HEK293 (cell line): ENCODE data around the gene TMEM255B.

ENCODE experiments used
- CTCF ChIA-PET: fragments of 350-600 bp; formaldehyde crosslinking; extraction: SDS; loops from one replicate; lab custom pipeline; 2021; ENCODE audit warnings: antibody characterized with exemption; lab: Yijun Ruan, JAX
- POLR2A ChIA-PET: fragments of 300-600 bp; formaldehyde crosslinking; extraction: SDS; loops from one replicate; lab custom pipeline; 2020; ENCODE audit warnings: antibody characterized with exemption, inconsistent platforms; lab: Yijun Ruan, JAX
- H3K27ac ChIP-seq: fragments of 200-500 bp; sonication (Bioruptor generic); 2 replicates; pipeline ENCODE4 v1.5.1; 2014; ENCODE audit warnings: low read depth, low read length, control low read depth, inconsistent platforms; ENCODE audit errors: extremely low read depth
- H3K36me3 ChIP-seq, 2 experiments: fragments of 200-500 bp in 1 of 2; sonication (Bioruptor generic) in 1 of 2; 1 replicate in 1 of 2; 2 replicates in 1 of 2; pipeline ENCODE4 v1.5.1; 2014 to 2017; ENCODE audit warnings: inconsistent platforms in 2 of 2, low read length in 2 of 2; ENCODE audit not compliant: control insufficient read depth in 2 of 2, insufficient read depth in 1 of 2
- H3K4me1 ChIP-seq: fragments of 200-500 bp; sonication (Bioruptor generic); 2 replicates; pipeline ENCODE4 v1.5.1; 2014; ENCODE audit warnings: mild to moderate bottlenecking, low read length, inconsistent platforms; ENCODE audit not compliant: control insufficient read depth, insufficient read depth
- H3K4me3 ChIP-seq: 2 replicates; pipeline ENCODE4 v1.5.1; 2011; ENCODE audit warnings: low read depth, mild to moderate bottlenecking, control low read depth, low read length, moderate library complexity
- H3K9me3 ChIP-seq: fragments of 200-500 bp; sonication (Bioruptor generic); 2 replicates; pipeline ENCODE4 v1.5.1; 2014; ENCODE audit warnings: low read depth, low read length, inconsistent platforms; ENCODE audit not compliant: control insufficient read depth, insufficient read depth
- BCL11A ChIP-seq: fragments of 450-650 bp; formaldehyde crosslinking; IDR thresholded peaks from 2 replicates; pipeline ENCODE4 v1.5.1; 2016; ENCODE audit warnings: low read depth, missing biosample characterization, missing genetic modification characterization
- GLIS1 ChIP-seq: fragments of 450-650 bp; formaldehyde crosslinking; IDR thresholded peaks from 2 replicates; pipeline ENCODE4 v1.5.1; 2016; ENCODE audit warnings: missing biosample characterization, missing genetic modification characterization
- GLIS2 ChIP-seq: fragments of 450-650 bp; formaldehyde crosslinking; IDR thresholded peaks from 2 replicates; pipeline ENCODE4 v1.5.1; 2016; ENCODE audit warnings: missing biosample characterization, missing genetic modification characterization
- KLF16 ChIP-seq: fragments of 450-650 bp; formaldehyde crosslinking; IDR thresholded peaks from 2 replicates; pipeline ENCODE4 v1.5.1; 2017; ENCODE audit warnings: missing biosample characterization, missing genetic modification characterization
- SALL2 ChIP-seq: fragments of 450-650 bp; formaldehyde crosslinking; IDR thresholded peaks from 2 replicates; pipeline ENCODE4 v1.5.0; 2017; ENCODE audit warnings: missing biosample characterization, mild to moderate bottlenecking, missing genetic modification characterization, borderline replicate concordance
- SP7 ChIP-seq: fragments of 450-650 bp; formaldehyde crosslinking; IDR thresholded peaks from 2 replicates; pipeline ENCODE4 v1.5.1; 2016; ENCODE audit warnings: missing biosample characterization, missing genetic modification characterization
- ZBTB20 ChIP-seq: fragments of 450-650 bp; formaldehyde crosslinking; IDR thresholded peaks from 2 replicates; pipeline ENCODE4 v1.5.1; 2016; ENCODE audit warnings: missing biosample characterization, missing genetic modification characterization
- ZEB2 ChIP-seq: fragments of 450-650 bp; formaldehyde crosslinking; IDR thresholded peaks from 2 replicates; pipeline ENCODE4 v1.5.1; 2016; ENCODE audit warnings: missing biosample characterization, missing genetic modification characterization
- ZIC2 ChIP-seq: fragments of 450-650 bp; formaldehyde crosslinking; IDR thresholded peaks from 2 replicates; pipeline ENCODE4 v1.5.1; 2016; ENCODE audit warnings: missing biosample characterization, missing genetic modification characterization
- ZNF10 ChIP-seq: fragments of 450-650 bp; formaldehyde crosslinking; IDR thresholded peaks from 2 replicates; pipeline ENCODE4 v1.5.1; 2017; ENCODE audit warnings: missing biosample characterization, missing genetic modification characterization
- ZNF138 ChIP-seq: fragments of 450-650 bp; formaldehyde crosslinking; IDR thresholded peaks from 2 replicates; pipeline ENCODE4 v1.5.1; 2016; ENCODE audit warnings: missing biosample characterization, missing genetic modification characterization, borderline replicate concordance
- ZNF169 ChIP-seq: fragments of 450-650 bp; formaldehyde crosslinking; IDR thresholded peaks from 2 replicates; pipeline ENCODE4 v1.5.1; 2016; ENCODE audit warnings: missing biosample characterization, missing genetic modification characterization
- ZNF174 ChIP-seq: fragments of 450-650 bp; formaldehyde crosslinking; IDR thresholded peaks from 2 replicates; pipeline ENCODE4 v1.5.0; 2017; ENCODE audit warnings: missing biosample characterization, mild to moderate bottlenecking, missing genetic modification characterization
- ZNF324 ChIP-seq: fragments of 450-650 bp; formaldehyde crosslinking; IDR thresholded peaks from 2 replicates; pipeline ENCODE4 v1.5.1; 2016; ENCODE audit warnings: missing biosample characterization, missing genetic modification characterization
- ZNF366 ChIP-seq: fragments of 450-650 bp; formaldehyde crosslinking; conservative IDR thresholded peaks from 2 replicates; pipeline ENCODE4 v1.5.1; 2016; ENCODE audit warnings: missing biosample characterization, missing genetic modification characterization
- ZNF544 ChIP-seq: fragments of 450-650 bp; formaldehyde crosslinking; IDR thresholded peaks from 2 replicates; pipeline ENCODE4 v1.5.0; 2017; ENCODE audit warnings: missing biosample characterization, missing genetic modification characterization
- ZNF558 ChIP-seq: fragments of 450-650 bp; formaldehyde crosslinking; IDR thresholded peaks from 2 replicates; pipeline ENCODE4 v1.5.1; 2016; ENCODE audit warnings: missing biosample characterization, missing genetic modification characterization
- ZNF664 ChIP-seq: fragments of 450-650 bp; formaldehyde crosslinking; IDR thresholded peaks from 2 replicates; pipeline ENCODE4 v1.5.1; 2016; ENCODE audit warnings: missing biosample characterization, missing genetic modification characterization
- ZXDB ChIP-seq: fragments of 450-650 bp; formaldehyde crosslinking; IDR thresholded peaks from 2 replicates; pipeline ENCODE4 v1.5.1; 2016; ENCODE audit warnings: missing biosample characterization, missing genetic modification characterization
- TF ChIP-seq, protein P1 (sequence below): fragments of 450-650 bp; formaldehyde crosslinking; IDR thresholded peaks from 2 replicates; pipeline ENCODE4 v1.5.1; 2016; ENCODE audit warnings: missing biosample characterization, missing genetic modification characterization
- TF ChIP-seq, protein P2 (sequence below): fragments of 450-650 bp; formaldehyde crosslinking; IDR thresholded peaks from 2 replicates; pipeline ENCODE4 v1.5.1; 2017; ENCODE audit warnings: missing biosample characterization, missing genetic modification characterization
- TF ChIP-seq, protein P3 (sequence below): sonication (generic); formaldehyde crosslinking; IDR thresholded peaks from 2 replicates; pipeline ENCODE4 v1.8.1; 2022; ENCODE audit warnings: mild to moderate bottlenecking, moderate library complexity, missing genetic modification reagents
- TF ChIP-seq, protein P4 (sequence below): fragments of 450-650 bp; formaldehyde crosslinking; IDR thresholded peaks from 2 replicates; pipeline ENCODE4 v1.5.1; 2017; ENCODE audit warnings: missing biosample characterization, missing genetic modification characterization
- TF ChIP-seq, protein P5 (sequence below): fragments of 450-650 bp; formaldehyde crosslinking; IDR thresholded peaks from 2 replicates; pipeline ENCODE4 v1.5.1; 2016; ENCODE audit warnings: missing biosample characterization, missing genetic modification characterization
- TF ChIP-seq, protein P6 (sequence below): fragments of 450-650 bp; formaldehyde crosslinking; IDR thresholded peaks from 2 replicates; pipeline ENCODE4 v1.5.1; 2016; ENCODE audit warnings: missing biosample characterization, missing genetic modification characterization
- TF ChIP-seq, protein P7 (sequence below): fragments of 450-650 bp; formaldehyde crosslinking; IDR thresholded peaks from 2 replicates; pipeline ENCODE4 v1.5.1; 2017; ENCODE audit warnings: missing biosample characterization, mild to moderate bottlenecking, missing genetic modification characterization, moderate library complexity

TMEM255B gene

DNA sequence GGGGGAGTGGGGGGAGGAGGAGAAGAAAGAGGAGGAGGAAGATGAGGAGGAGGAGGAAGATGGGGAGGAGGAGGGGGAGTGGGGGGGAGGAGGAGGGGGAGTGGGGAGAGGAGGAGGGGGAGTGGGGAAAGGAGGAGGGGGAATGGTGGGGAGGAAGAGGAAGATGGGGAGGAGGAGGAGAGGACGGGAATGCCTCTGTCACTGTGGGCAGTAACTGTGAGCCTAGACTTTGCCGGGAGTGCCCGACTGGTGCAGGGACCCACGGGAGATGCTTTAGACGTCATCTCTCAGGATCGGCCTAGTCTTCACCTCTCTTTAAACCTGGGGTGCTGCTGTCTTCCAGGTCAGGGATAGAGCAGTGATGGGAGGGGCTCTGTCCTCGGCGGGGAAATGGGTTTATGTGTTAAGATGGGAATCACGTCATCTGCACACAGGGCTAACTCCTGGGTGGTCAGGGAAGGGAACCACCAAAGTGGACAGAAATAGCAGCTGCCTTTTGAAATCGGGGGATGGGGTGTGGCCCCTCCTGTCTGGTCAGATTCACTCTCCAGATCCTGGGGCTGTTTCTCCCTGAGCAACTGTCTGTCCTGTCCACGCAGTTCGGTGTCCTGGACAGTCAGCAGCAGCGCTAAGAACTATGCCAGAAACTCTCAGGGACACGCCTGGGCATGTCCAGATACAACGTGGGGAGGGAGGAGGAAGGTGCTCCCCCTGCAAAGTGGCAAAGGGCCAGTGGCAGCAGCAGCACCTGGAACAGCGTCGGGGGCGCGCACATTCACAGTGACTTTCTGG lies 77.9 kb downstream of the TMEM255B start (continued):
- TF ChIP-seq, protein P1, sequence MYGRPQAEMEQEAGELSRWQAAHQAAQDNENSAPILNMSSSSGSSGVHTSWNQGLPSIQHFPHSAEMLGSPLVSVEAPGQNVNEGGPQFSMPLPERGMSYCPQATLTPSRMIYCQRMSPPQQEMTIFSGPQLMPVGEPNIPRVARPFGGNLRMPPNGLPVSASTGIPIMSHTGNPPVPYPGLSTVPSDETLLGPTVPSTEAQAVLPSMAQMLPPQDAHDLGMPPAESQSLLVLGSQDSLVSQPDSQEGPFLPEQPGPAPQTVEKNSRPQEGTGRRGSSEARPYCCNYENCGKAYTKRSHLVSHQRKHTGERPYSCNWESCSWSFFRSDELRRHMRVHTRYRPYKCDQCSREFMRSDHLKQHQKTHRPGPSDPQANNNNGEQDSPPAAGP (tag by site-specific recombination): 0 out of 2 replicates have a peak, but pooled peaks have one; percentile 22
- no peak for TF ChIP-seq SALL2
- TF ChIP-seq ZNF10 (tag by site-specific recombination): no peak
- TF ChIP-seq, protein P2, sequence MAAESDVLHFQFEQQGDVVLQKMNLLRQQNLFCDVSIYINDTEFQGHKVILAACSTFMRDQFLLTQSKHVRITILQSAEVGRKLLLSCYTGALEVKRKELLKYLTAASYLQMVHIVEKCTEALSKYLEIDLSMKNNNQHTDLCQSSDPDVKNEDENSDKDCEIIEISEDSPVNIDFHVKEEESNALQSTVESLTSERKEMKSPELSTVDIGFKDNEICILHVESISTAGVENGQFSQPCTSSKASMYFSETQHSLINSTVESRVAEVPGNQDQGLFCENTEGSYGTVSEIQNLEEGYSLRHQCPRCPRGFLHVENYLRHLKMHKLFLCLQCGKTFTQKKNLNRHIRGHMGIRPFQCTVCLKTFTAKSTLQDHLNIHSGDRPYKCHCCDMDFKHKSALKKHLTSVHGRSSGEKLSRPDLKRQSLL (tag by site-specific recombination): no peak
- no peak for TF ChIP-seq ZNF138 (tag by site-specific recombination)
- no peak for TF ChIP-seq ZNF664 (tag by site-specific recombination)
- TF ChIP-seq, protein P3, sequence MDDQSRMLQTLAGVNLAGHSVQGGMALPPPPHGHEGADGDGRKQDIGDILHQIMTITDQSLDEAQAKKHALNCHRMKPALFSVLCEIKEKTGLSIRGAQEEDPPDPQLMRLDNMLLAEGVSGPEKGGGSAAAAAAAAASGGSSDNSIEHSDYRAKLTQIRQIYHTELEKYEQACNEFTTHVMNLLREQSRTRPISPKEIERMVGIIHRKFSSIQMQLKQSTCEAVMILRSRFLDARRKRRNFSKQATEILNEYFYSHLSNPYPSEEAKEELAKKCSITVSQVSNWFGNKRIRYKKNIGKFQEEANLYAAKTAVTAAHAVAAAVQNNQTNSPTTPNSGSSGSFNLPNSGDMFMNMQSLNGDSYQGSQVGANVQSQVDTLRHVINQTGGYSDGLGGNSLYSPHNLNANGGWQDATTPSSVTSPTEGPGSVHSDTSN: no peak
- TF ChIP-seq, protein P4, sequence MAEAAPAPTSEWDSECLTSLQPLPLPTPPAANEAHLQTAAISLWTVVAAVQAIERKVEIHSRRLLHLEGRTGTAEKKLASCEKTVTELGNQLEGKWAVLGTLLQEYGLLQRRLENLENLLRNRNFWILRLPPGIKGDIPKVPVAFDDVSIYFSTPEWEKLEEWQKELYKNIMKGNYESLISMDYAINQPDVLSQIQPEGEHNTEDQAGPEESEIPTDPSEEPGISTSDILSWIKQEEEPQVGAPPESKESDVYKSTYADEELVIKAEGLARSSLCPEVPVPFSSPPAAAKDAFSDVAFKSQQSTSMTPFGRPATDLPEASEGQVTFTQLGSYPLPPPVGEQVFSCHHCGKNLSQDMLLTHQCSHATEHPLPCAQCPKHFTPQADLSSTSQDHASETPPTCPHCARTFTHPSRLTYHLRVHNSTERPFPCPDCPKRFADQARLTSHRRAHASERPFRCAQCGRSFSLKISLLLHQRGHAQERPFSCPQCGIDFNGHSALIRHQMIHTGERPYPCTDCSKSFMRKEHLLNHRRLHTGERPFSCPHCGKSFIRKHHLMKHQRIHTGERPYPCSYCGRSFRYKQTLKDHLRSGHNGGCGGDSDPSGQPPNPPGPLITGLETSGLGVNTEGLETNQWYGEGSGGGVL (tag by site-specific recombination): peak; percentile 14
- TF ChIP-seq BCL11A: 0 out of 2 replicates have a peak, but pooled peaks have one; percentile 23
- no peak for TF ChIP-seq ZNF169 (tag by site-specific recombination)
- TF ChIP-seq, protein P5, sequence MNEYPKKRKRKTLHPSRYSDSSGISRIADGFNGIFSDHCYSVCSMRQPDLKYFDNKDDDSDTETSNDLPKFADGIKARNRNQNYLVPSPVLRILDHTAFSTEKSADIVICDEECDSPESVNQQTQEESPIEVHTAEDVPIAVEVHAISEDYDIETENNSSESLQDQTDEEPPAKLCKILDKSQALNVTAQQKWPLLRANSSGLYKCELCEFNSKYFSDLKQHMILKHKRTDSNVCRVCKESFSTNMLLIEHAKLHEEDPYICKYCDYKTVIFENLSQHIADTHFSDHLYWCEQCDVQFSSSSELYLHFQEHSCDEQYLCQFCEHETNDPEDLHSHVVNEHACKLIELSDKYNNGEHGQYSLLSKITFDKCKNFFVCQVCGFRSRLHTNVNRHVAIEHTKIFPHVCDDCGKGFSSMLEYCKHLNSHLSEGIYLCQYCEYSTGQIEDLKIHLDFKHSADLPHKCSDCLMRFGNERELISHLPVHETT (tag by site-specific recombination): 0 out of 2 replicates have a peak, but pooled peaks have one; percentile 15
- TF ChIP-seq ZXDB: no peak

DNA sequence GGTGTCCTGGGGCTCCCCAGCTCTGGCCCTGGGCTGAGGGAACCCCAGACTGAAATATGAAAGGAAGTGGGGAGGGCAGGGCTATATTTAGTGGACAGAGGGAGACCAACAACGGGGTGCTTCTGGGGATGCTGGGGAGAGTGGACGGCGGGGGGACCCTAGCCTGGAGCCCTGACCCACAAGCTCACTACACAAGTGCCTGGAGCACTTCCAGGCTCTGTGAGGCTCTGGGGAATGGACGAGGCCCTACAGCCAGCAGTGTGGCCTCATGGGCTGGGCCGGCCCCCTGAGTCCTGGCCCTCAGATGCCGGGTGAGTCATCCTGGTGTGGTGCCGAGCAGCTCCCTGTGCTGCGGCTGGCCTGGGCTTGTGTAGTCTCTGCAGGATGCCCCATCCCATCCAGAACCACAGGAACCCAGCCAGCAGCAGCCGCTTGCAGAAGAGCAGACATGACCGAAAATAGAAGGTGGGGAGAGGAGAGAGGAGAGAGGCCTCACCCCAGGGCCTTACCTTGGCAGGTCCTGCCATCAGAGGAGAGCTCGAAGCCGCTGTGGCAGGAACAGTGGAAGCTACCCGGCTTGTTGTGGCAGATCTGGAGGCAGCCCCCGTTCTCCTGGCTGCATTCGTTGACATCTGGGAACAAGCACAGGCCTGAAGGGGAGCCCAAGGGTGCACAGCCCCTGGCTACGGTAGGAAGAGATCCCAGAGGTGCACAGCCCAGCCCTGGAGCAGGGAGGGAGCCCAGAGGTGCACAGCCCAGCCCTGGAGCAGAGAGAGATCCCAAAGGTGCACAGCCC lies 78.7 kb downstream of the TMEM255B start:
- Histone ChIP-seq H3K4me3 (no peak overlapping the region), H3K4me1 (peaks cover 7% of the 10 kb centered on the region), H3K9me3 (no peaks in the 10 kb centered on the region), H3K36me3 (peaks cover 0 to 12% of the 10 kb centered on the region in 2 experiments; a peak in 1 of 3 replicates), H3K27ac (peak overlapping the region; percentile 96)
- POLR2A ChIA-PET: interaction anchor here (1.0 to 1.2 kb wide), 2 partner anchors 9 to 26 kb away, joined by 3 read pairs; partner anchors contain the start of gene GAS6
- CTCF ChIA-PET: no interaction called here
- TF ChIP-seq KLF16: no peak
- TF ChIP-seq ZBTB20 (tag by site-specific recombination): peak; percentile 27; the same call in 1 of the 2 replicates
- 0 out of 2 replicates have a peak, but pooled peaks have one; percentile 12 for TF ChIP-seq ZNF324 (tag by site-specific recombination)
- TF ChIP-seq GLIS1 (tag by site-specific recombination): peak; percentile 66; the same call in 1 of the 2 replicates
- TF ChIP-seq ZNF174 (tag by site-specific recombination): no peak
- 0 out of 2 replicates have a peak, but pooled peaks have one; percentile 28 for TF ChIP-seq ZEB2 (tag by site-specific recombination)
- TF ChIP-seq, protein P6, sequence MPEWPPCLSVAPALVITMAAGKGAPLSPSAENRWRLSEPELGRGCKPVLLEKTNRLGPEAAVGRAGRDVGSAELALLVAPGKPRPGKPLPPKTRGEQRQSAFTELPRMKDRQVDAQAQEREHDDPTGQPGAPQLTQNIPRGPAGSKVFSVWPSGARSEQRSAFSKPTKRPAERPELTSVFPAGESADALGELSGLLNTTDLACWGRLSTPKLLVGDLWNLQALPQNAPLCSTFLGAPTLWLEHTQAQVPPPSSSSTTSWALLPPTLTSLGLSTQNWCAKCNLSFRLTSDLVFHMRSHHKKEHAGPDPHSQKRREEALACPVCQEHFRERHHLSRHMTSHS (tag by site-specific recombination): no peak
- TF ChIP-seq ZNF544 (tag by site-specific recombination): no peak
- TF ChIP-seq ZXDB: no peak
- peak; percentile 55; the same call in 1 of the 2 replicates for TF ChIP-seq SP7 (tag by site-specific recombination)
- peak; percentile 97 for TF ChIP-seq GLIS2 (tag by site-specific recombination)
- TF ChIP-seq ZNF558 (tag by site-specific recombination): 0 out of 2 replicates have a peak, but pooled peaks have one; percentile 7
- TF ChIP-seq ZNF366 (tag by site-specific recombination): no peak
- TF ChIP-seq, protein P7, sequence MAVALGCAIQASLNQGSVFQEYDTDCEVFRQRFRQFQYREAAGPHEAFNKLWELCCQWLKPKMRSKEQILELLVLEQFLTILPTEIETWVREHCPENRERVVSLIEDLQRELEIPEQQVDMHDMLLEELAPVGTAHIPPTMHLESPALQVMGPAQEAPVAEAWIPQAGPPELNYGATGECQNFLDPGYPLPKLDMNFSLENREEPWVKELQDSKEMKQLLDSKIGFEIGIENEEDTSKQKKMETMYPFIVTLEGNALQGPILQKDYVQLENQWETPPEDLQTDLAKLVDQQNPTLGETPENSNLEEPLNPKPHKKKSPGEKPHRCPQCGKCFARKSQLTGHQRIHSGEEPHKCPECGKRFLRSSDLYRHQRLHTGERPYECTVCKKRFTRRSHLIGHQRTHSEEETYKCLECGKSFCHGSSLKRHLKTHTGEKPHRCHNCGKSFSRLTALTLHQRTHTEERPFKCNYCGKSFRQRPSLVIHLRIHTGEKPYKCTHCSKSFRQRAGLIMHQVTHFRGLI: peak; percentile 65; the same call in 1 of the 2 replicates
- TF ChIP-seq ZIC2 (tag by site-specific recombination): peak; percentile 99
